ENCODE data around the gene TM4SF20.

TM4SF20 gene

GRCh38 chr2:227322530-227323205, 56.4 kb downstream of the TM4SF20 start:
- no peak for DNase-seq (ENCODE audit: low read depth in 3 of 3, low spot score in 1 of 3)

- DNase-seq (ENCODE audit: low read depth in 3 of 3, low spot score in 1 of 3) = no peak
Observed at GRCh38 chr2:227320305-227321094, 58.6 kb downstream of the TM4SF20 start.

- DNase-seq (ENCODE audit: low read depth in 3 of 3, low spot score in 1 of 3) = no peak
Observed at GRCh38 chr2:227317834-227318233, 61.3 kb downstream of the TM4SF20 start.

- no peak for DNase-seq (ENCODE audit: low read depth in 3 of 3, low spot score in 1 of 3)
Observed at GRCh38 chr2:227313310-227313709, 65.8 kb downstream of the TM4SF20 start.

- DNase-seq (ENCODE audit: low read depth in 3 of 3, low spot score in 1 of 3) = no peak
Observed at GRCh38 chr2:227312579-227312978, 66.5 kb downstream of the TM4SF20 start.
